ENCODE measurements around the gene SEMA4F.

The SEMA4F gene

DNA sequence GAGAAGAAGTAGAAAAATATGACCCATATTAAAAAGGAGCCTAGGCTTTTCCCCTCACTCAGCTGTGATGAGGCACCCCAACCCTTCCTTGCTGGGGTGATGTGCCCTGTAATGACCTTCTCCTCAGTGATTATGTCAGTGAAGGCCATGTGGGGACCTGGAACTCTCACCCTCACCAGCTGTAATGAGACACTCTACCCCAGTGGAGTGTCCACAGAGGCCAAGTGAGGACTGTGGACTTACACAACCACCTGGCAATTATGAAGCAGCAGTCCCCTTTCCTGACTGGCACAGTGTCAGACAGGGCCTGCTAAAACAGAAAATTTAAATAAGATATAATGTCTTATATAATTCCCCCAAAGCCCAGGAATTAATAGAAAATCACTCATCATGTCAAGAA is 54.2 kb downstream of the SEMA4F start:
- DNase-seq, result no peak

DNA sequence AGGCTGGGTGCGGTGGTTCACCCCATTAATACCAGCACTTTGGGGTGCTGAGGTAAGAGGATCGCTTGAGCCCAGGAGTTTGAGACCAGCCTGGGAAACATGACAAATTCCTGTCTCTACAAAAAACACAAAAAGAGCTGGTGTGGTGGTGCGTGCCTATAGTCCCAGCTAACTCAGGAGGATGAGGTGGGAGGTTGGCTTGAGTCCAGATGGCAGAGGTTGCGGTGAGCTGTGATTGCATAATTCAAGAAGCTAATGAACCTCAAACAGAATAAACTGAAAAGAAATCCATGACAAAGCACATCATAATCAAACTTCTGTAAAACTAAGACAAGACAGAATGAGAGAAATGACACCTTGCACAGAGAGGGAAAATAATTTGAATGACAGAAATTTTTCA is 54.8 kb downstream of the SEMA4F start:
- no peak for DNase-seq

- DNase-seq, result no peak
These were observed 58.4 kb downstream of the SEMA4F start for GRCh38 chr2:74712223-74713053.

DNA sequence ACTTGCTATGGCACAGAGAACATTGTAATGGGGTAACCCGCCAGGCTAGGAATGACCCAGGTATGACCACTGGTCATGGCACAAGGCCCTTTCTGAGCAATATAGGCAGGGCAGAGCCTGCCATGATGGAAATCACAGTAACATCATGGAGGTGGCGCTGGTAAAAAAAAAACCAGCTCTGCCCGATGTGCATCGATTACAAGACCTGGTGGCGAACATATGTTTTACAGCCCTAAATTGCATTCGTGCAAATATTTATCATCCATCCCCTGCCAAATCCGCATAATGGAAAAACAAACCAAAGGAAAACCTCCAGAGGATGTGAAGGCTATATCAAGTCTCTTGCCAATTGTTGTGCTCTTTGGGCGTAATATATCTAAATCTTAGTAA is 60.6 kb downstream of the SEMA4F start:
- no peak for DNase-seq

DNA sequence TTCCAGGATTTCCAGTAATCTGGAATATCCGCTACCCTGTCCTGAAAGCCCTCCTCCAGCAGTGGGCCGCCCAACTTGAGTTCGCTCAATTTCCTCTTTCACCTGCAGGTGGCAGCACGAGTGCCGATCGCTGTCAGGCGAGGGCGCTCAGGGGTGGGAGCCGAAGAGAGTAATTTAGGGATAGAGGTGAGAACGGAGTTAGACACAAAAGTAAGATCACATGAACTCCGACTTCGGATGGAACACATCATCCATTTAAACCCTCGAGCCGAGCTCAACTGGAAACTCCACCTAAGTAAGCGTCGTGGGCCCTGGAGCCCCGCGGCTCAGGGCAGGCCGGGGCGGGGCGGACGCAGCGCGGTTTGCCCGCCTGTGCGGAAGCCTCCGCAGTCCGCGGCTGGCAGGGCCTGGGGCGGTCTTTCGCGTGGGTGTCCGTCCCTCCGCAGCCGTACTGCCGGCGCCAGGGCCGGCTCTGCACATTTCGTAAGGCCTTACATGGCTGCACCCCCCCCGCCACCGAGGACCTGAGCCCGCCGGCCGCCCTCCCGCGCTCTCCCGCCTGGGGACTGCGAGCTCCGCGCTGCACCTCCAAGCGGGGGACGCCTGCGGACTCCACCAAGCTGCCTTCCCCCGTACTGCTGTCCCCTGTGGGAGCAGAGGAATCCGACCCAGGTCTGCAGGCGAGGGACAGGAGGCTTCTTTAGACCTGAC is 61.2 kb downstream of the SEMA4F start:
- no peak for DNase-seq

GRCh38 chr2:74715880-74716279 is 61.8 kb downstream of the SEMA4F start:
- DNase-seq, result no peak

DNA sequence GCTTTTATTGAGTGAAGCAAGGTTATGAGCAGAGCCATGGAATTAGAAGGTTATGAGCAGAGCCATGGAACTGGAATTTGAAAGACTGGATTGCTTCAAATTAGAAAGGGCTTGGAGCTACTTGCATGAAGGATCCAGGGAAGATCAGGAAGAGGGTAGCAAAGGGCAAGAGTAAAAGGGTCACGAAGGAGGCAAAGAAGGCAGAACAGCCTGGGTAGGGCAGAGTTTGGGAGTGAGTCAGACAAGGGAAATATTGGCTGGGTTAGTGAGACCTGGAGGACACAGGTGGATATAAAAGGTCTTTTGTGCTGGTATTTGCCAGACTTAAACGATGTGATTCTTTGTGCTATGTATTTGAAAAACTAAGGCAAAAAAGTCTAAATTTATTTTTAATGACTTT is 65.0 kb downstream of the SEMA4F start:
- DNase-seq, result no peak

- DNase-seq, result no peak
These were observed 67.3 kb downstream of the SEMA4F start for GRCh38 chr2:74721316-74721715.

DNA sequence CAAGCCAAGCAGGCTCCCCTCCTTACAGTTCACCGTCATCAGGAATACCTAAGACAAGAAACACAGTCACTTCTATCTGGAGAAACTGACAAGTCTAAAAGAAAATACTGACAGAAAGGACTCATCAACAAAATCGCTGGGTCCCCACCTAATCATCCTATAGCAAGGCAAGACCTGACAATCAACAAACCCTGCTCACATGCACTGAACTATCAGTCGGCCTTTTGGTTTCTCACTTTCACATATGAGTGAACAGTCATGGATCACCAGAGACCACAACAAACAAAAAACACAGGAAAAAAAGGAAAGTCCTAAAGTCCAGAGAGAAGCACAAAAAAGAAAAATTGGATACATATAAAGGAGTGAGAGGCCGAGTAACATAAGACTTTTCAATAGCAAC is 70.4 kb downstream of the SEMA4F start:
- DNase-seq, result no peak

- no peak for DNase-seq
These were observed 71.2 kb downstream of the SEMA4F start for GRCh38 chr2:74725287-74725686.

GRCh38 chr2:74728842-74729241 is 74.8 kb downstream of the SEMA4F start:
- DNase-seq, result no peak

GRCh38 chr2:74730530-74730929 is 76.5 kb downstream of the SEMA4F start:
- DNase-seq, result no peak
